NAMALWA (cell line): ENCODE results near the gene STAG1.
"Not testable (repeated sequence)": the region's sequence is repeated elsewhere in the genome, so short reads cannot be mapped to it uniquely, and the experiment has no call there.

Experiments
- DNase-seq: peaks from one replicate; pipeline ENCODE4 v3.0.0-alpha.2; 2015; ENCODE audit warnings: low spot score

The STAG1 gene

GRCh38 chr3:136752172-136752421, at the start of gene STAG1:
Gene STAG1, minus strand, starts transcription at chr3:136752378. Its CDS starts 121,480 bp downstream, at chr3:136630898.
- no peak for DNase-seq

- not testable (repeated sequence) for DNase-seq
Observed at GRCh38 chr3:136801146-136801545, 49.0 kb upstream of the STAG1 start.

- no peak for DNase-seq
Observed at GRCh38 chr3:136792556-136793330, 40.6 kb upstream of the STAG1 start.

- no peak for DNase-seq
Observed at GRCh38 chr3:136790786-136791185, 38.6 kb upstream of the STAG1 start.

- no peak for DNase-seq
Observed at GRCh38 chr3:136789976-136790375, 37.8 kb upstream of the STAG1 start.

- no peak for DNase-seq
Observed at GRCh38 chr3:136788154-136788553, 36.0 kb upstream of the STAG1 start.

- peak; percentile 50 for DNase-seq
Observed at GRCh38 chr3:136787349-136787748, 35.2 kb upstream of the STAG1 start.

- DNase-seq: no peak
Observed at GRCh38 chr3:136783708-136784191, 31.6 kb upstream of the STAG1 start.

GRCh38 chr3:136780741-136781140, 28.6 kb upstream of the STAG1 start:
- DNase-seq: no peak

- DNase-seq: no peak
Observed at GRCh38 chr3:136778865-136779264, 26.7 kb upstream of the STAG1 start.

- no peak for DNase-seq
Observed at GRCh38 chr3:136772709-136773108, 20.5 kb upstream of the STAG1 start.

GRCh38 chr3:136758160-136759102, 6.3 kb upstream of the STAG1 start:
- peak; percentile 50 for DNase-seq

GRCh38 chr3:136755192-136755591, 3.0 kb upstream of the STAG1 start:
- DNase-seq: no peak

GRCh38 chr3:136753326-136753939, 1.3 kb upstream of the STAG1 start:
- DNase-seq: no peak

GRCh38 chr3:136752422-136753325, 496 bp upstream of the STAG1 start:
- peak; percentile 99 for DNase-seq

GRCh38 chr3:136751316-136752171, 634 bp downstream of the STAG1 start:
- peak; percentile 77 for DNase-seq

- no peak for DNase-seq
Observed at GRCh38 chr3:136750897-136751315, 1.3 kb downstream of the STAG1 start.

GRCh38 chr3:136750209-136750896, 1.8 kb downstream of the STAG1 start:
- DNase-seq: peak; percentile 61

GRCh38 chr3:136749602-136750001, 2.6 kb downstream of the STAG1 start:
- DNase-seq: not testable (repeated sequence)

- no peak for DNase-seq
Observed at GRCh38 chr3:136749091-136749490, 3.1 kb downstream of the STAG1 start.
